MV-4-11 (cell line): Measurements from ENCODE around the gene PHF21A.

Source experiments
- DNase-seq: peaks from one replicate; lab custom pipeline; 2025; lab: John Stamatoyannopoulos, UW

Gene PHF21A

GRCh38 chr11:45934580-45935318, 186.5 kb downstream of the PHF21A start:
- no peak for DNase-seq

- DNase-seq, result no peak
Measured at GRCh38 chr11:45933846-45934579, 187.2 kb downstream of the PHF21A start.

GRCh38 chr11:45933131-45933831, 188.0 kb downstream of the PHF21A start:
- peak; percentile 95 for DNase-seq

- DNase-seq, result no peak
Measured at GRCh38 chr11:45932217-45932616, 189.0 kb downstream of the PHF21A start.

- DNase-seq, result peak; percentile 59
Measured at GRCh38 chr11:45931739-45932138, 189.5 kb downstream of the PHF21A start.

GRCh38 chr11:45930951-45931570, 190.2 kb downstream of the PHF21A start:
- no peak for DNase-seq

GRCh38 chr11:45930031-45930794, 191.0 kb downstream of the PHF21A start:
- DNase-seq, result peak; percentile 59

GRCh38 chr11:45929486-45930030, 191.7 kb downstream of the PHF21A start:
- no peak for DNase-seq

GRCh38 chr11:45928535-45929215, 192.6 kb downstream of the PHF21A start:
- DNase-seq, result no peak

GRCh38 chr11:45927684-45928413, 193.4 kb downstream of the PHF21A start:
- DNase-seq, result no peak

- DNase-seq, result peak; percentile 11
Measured at GRCh38 chr11:45927332-45927683, 193.9 kb downstream of the PHF21A start.

- no peak for DNase-seq
Measured at GRCh38 chr11:45926536-45927331, 194.5 kb downstream of the PHF21A start.

GRCh38 chr11:45926001-45926401, 195.3 kb downstream of the PHF21A start:
- no peak for DNase-seq

- no peak for DNase-seq
Measured at GRCh38 chr11:45925550-45925949, 195.7 kb downstream of the PHF21A start.

- DNase-seq, result no peak
Measured at GRCh38 chr11:45924927-45925326, 196.3 kb downstream of the PHF21A start.

GRCh38 chr11:45924036-45924915, 197.0 kb downstream of the PHF21A start:
- no peak for DNase-seq

GRCh38 chr11:45922425-45923082, 198.7 kb downstream of the PHF21A start, which contains the start of gene LARGE2:
LARGE2 (plus strand) TSS chr11:45922656; CDS start chr11:45922883, 227 bp downstream.
- DNase-seq, result no peak
